ENCODE data around the gene NUP210L. TPM values are rescaled to one million over a fixed set of nuclear protein-coding genes. Genes with fewer than 3 reads are reported as not detected.
A peak's percentile ranks its signal among the peaks of the same experiment; 100 is the strongest.

Gene NUP210L
- total and polyA plus RNA-seq, 2 of the 13 experiments (the other 11 are each of a cell fraction or from before 2014, with no cell fraction given), result not detected

DNA sequence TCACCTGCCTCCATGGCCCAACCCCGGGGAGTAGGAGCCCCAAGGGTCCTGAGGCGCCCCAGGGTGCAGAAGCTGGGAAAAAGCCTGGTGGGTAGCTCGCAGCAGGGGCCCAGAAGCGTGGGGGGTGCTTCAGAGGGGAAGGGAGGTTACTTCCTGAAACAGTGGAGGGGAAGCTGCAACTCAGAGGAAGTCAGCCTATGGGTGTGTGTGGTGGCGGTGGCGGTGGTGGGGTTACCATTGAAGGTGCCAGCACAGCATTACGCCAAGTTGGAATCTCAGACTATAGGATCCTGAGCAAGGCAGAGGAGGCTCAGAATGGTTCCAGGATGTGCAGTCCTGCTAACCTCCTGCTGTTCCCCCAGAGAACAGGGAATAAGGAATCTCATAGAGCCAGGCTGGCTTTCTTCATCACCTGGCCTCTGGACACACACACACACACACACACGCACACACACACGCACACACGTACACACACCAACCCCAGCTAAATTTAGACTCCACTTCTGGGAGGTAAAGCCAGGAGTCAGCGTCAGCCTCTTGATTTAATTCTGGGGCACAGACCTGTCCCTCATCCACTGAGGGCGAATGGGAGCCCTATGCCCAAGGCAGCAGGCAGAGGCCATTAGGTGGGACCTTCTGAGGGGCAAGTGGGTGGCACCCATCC lies 209.6 kb downstream of the NUP210L start (continued):
- TF ChIP-seq, protein P1, sequence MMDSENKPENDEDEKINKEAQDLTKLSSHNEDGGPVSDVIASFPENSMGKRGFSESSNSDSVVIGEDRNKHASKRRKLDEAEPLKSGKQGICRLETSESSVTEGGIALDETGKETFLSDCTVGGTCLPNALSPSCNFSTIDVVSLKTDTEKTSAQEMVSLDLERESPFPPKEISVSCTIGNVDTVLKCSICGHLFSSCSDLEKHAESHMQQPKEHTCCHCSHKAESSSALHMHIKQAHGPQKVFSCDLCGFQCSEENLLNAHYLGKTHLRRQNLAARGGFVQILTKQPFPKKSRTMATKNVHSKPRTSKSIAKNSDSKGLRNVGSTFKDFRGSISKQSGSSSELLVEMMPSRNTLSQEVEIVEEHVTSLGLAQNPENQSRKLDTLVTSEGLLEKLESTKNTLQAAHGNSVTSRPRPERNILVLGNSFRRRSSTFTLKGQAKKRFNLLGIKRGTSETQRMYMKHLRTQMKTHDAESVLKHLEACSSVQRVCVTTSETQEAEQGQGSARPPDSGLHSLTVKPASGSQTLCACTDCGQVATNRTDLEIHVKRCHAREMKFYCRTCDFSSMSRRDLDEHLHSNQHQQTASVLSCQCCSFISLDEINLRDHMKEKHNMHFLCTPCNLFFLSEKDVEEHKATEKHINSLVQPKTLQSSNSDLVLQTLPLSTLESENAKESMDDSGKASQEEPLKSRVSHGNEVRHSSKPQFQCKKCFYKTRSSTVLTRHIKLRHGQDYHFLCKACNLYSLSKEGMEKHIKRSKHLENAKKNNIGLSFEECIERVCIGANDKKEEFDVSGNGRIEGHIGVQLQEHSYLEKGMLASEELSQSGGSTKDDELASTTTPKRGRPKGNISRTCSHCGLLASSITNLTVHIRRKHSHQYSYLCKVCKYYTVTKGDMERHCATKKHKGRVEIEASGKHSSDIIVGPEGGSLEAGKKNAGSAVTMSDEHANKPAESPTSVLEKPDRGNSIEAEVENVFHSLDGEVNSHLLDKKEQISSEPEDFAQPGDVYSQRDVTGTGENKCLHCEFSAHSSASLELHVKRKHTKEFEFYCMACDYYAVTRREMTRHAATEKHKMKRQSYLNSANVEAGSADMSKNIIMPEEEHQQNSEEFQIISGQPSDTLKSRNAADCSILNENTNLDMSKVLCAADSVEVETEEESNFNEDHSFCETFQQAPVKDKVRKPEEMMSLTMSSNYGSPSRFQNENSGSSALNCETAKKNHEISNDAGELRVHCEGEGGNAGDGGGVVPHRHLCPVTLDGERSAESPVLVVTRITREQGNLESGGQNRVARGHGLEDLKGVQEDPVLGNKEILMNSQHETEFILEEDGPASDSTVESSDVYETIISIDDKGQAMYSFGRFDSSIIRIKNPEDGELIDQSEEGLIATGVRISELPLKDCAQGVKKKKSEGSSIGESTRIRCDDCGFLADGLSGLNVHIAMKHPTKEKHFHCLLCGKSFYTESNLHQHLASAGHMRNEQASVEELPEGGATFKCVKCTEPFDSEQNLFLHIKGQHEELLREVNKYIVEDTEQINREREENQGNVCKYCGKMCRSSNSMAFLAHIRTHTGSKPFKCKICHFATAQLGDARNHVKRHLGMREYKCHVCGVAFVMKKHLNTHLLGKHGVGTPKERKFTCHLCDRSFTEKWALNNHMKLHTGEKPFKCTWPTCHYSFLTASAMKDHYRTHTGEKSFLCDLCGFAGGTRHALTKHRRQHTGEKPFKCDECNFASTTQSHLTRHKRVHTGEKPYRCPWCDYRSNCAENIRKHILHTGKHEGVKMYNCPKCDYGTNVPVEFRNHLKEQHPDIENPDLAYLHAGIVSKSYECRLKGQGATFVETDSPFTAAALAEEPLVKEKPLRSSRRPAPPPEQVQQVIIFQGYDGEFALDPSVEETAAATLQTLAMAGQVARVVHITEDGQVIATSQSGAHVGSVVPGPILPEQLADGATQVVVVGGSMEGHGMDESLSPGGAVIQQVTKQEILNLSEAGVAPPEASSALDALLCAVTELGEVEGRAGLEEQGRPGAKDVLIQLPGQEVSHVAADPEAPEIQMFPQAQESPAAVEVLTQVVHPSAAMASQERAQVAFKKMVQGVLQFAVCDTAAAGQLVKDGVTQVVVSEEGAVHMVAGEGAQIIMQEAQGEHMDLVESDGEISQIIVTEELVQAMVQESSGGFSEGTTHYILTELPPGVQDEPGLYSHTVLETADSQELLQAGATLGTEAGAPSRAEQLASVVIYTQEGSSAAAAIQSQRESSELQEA (CRISPR knock-in tag; IDR thresholded peaks at IDR 0.05; ENCODE audit: not compliant biosample characterization), result peak; percentile 44
- TF ChIP-seq, protein P2, sequence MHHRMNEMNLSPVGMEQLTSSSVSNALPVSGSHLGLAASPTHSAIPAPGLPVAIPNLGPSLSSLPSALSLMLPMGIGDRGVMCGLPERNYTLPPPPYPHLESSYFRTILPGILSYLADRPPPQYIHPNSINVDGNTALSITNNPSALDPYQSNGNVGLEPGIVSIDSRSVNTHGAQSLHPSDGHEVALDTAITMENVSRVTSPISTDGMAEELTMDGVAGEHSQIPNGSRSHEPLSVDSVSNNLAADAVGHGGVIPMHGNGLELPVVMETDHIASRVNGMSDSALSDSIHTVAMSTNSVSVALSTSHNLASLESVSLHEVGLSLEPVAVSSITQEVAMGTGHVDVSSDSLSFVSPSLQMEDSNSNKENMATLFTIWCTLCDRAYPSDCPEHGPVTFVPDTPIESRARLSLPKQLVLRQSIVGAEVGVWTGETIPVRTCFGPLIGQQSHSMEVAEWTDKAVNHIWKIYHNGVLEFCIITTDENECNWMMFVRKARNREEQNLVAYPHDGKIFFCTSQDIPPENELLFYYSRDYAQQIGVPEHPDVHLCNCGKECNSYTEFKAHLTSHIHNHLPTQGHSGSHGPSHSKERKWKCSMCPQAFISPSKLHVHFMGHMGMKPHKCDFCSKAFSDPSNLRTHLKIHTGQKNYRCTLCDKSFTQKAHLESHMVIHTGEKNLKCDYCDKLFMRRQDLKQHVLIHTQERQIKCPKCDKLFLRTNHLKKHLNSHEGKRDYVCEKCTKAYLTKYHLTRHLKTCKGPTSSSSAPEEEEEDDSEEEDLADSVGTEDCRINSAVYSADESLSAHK (CRISPR knock-in tag; IDR thresholded peaks at IDR 0.05; ENCODE audit: borderline replicate concordance), result no peak

All from HepG2 (cell line).